ENCODE data around the gene ABLIM3. TPM values are rescaled to one million over a fixed set of nuclear protein-coding genes. Genes with fewer than 3 reads are reported as not detected.
A peak's percentile ranks its signal among the peaks of the same experiment; 100 is the strongest.
"Not testable (repeated sequence)": the region's sequence is repeated elsewhere in the genome, so short reads cannot be mapped to it uniquely, and the experiment has no call there.

Gene ABLIM3
- total and polyA plus RNA-seq, 9 donors, result 33.2 to 131 (median 109) TPM

- Histone ChIP-seq H3K4me3 (ENCODE audit: low read length) (no peak overlapping the region), H3K4me1 (ENCODE audit: control insufficient read depth, insufficient read depth, low read length) (peaks cover 2% of the 10 kb centered on the region), H3K36me3 (ENCODE audit: control insufficient read depth, insufficient read depth, low read length) (peaks cover 9% of the 10 kb centered on the region), H3K9me3 (replicated peaks; ENCODE audit: control insufficient read depth, low read depth, low read length) (no peaks in the 10 kb centered on the region), H3K27me3 (ENCODE audit: control insufficient read depth, insufficient read depth, low read length) (no peaks in the 10 kb centered on the region), H3K27ac (ENCODE audit: low read length) (no peak overlapping the region)
- no CpG with 5 or more reads among the region's 2 CpGs for WGBS (ENCODE audit: insufficient coverage)
- no peak for DNase-seq
These were observed 45.2 kb downstream of the ABLIM3 start for GRCh38 chr5:149186506-149186905.

DNA sequence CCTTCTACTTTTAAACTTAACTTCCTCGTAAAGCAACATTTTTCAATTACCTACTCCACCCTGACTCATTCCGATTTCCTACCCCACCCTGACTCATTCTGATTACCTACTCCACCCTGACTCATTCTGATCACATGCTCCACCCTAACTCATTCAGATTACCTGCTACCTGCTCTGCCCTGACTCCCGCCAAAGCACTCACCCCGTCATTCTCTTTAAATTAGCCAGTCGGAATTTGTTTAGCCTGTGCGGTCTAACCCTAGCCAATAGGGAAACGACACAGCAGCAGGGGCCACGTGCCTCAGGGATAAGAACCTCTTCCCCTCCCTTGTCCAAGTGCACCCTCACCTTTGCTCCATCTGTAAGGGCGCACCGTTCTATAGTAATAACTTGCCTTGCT, 46.3 kb downstream of the ABLIM3 start:
- 71% methylated on average over 8 of the region's 10 CpGs for WGBS (ENCODE audit: insufficient coverage)
- H3K36me3 ChIP-seq (ENCODE audit: control insufficient read depth, insufficient read depth, low read length), result not testable (repeated sequence)

GRCh38 chr5:149188383-149188782, 47.1 kb downstream of the ABLIM3 start:
- Histone ChIP-seq H3K27ac (ENCODE audit: low read length) (no peak overlapping the region), H3K4me1 (ENCODE audit: control insufficient read depth, insufficient read depth, low read length) (no peaks in the 10 kb centered on the region)

More for the DNA sequence above, 46.3 kb downstream of the ABLIM3 start:
- H3K9me3 ChIP-seq (replicated peaks; ENCODE audit: control insufficient read depth, low read depth, low read length); H3K27ac ChIP-seq (ENCODE audit: low read length); H3K4me3 ChIP-seq (ENCODE audit: low read length); H3K4me1 ChIP-seq (ENCODE audit: control insufficient read depth, insufficient read depth, low read length); DNase-seq; H3K27me3 ChIP-seq (ENCODE audit: control insufficient read depth, insufficient read depth, low read length): not testable (repeated sequence)

DNA sequence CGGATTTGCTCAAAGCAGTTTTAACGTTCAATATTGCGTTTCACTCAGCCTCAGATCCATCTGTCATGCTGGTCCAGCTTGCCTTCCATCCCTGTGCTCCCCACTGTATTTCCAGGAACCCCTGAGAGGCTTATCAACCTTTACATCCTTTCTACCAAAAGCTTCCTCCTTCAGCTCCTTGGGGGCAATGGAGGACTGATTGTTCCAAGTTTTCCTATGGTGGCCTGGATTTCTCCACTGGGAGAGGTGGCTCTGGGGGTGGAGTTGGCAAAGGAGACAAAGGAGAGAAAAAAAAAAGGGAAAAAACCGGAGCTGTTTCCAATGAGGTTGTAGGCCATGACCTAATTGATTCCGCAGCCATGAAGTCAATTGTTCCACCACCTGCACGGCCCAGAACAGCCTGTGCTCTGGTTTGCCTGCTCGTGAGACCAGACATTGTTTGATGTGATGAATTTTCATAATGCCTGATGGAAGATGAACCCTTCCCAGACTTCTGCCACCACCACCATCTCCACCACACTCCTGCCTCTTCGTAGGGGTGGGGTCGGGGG, 54.1 kb downstream of the ABLIM3 start:
- Histone ChIP-seq H3K4me3 (ENCODE audit: low read length) (no peak overlapping the region), H3K27ac (ENCODE audit: low read length) (peak overlapping the region; percentile 56), H3K36me3 (ENCODE audit: control insufficient read depth, insufficient read depth, low read length) (peaks cover 16% of the 10 kb centered on the region), H3K27me3 (ENCODE audit: control insufficient read depth, insufficient read depth, low read length) (no peaks in the 10 kb centered on the region), H3K9me3 (replicated peaks; ENCODE audit: control insufficient read depth, low read depth, low read length) (no peaks in the 10 kb centered on the region), H3K4me1 (ENCODE audit: control insufficient read depth, insufficient read depth, low read length) (peaks cover 16% of the 10 kb centered on the region)
- WGBS (ENCODE audit: insufficient coverage), result 64% methylated on average over 6 of the region's 9 CpGs
- peak; percentile 50 for DNase-seq

More at GRCh38 chr5:149188383-149188782, 47.1 kb downstream of the ABLIM3 start:
- H3K36me3 ChIP-seq (ENCODE audit: control insufficient read depth, insufficient read depth, low read length), result peaks cover 8% of the 10 kb centered on the region
- no peaks in the 10 kb centered on the region for H3K9me3 ChIP-seq (replicated peaks; ENCODE audit: control insufficient read depth, low read depth, low read length)
- no peak overlapping the region for H3K4me3 ChIP-seq (ENCODE audit: low read length)
- no peak for DNase-seq
- no peaks in the 10 kb centered on the region for H3K27me3 ChIP-seq (ENCODE audit: control insufficient read depth, insufficient read depth, low read length)
- no CpG with 5 or more reads among the region's 3 CpGs for WGBS (ENCODE audit: insufficient coverage)

DNA sequence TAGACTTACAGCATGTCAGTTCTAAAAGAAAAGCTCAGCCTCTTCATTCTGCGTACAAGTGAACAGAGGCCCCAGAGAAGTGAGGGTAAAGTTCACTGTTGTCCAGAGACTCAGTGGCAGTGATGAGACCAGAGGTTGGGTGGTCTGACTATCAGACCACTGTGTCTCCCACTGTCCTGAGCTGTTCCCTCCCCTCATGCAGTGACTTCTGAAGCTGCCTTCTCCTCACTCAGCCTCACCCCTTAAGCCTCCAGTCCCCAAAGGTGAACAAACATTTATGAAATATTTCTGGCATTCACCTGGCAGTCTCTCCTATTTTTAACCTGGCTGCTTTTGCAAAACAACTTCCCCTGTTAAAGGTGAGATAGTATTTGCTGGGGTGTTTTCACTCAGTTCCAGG, 54.7 kb downstream of the ABLIM3 start:
- H3K4me1 ChIP-seq (ENCODE audit: control insufficient read depth, insufficient read depth, low read length), result peaks cover 21% of the 10 kb centered on the region
- no peaks in the 10 kb centered on the region for H3K9me3 ChIP-seq (replicated peaks; ENCODE audit: control insufficient read depth, low read depth, low read length)
- no peak for DNase-seq
- H3K27ac ChIP-seq (ENCODE audit: low read length), result peak overlapping the region; percentile 56
- no peak overlapping the region for H3K4me3 ChIP-seq (ENCODE audit: low read length)
- no peaks in the 10 kb centered on the region for H3K27me3 ChIP-seq (ENCODE audit: control insufficient read depth, insufficient read depth, low read length)
- WGBS (ENCODE audit: insufficient coverage), result no CpG with 5 or more reads among the region's 1 CpG
- peaks cover 20% of the 10 kb centered on the region for H3K36me3 ChIP-seq (ENCODE audit: control insufficient read depth, insufficient read depth, low read length)

DNA sequence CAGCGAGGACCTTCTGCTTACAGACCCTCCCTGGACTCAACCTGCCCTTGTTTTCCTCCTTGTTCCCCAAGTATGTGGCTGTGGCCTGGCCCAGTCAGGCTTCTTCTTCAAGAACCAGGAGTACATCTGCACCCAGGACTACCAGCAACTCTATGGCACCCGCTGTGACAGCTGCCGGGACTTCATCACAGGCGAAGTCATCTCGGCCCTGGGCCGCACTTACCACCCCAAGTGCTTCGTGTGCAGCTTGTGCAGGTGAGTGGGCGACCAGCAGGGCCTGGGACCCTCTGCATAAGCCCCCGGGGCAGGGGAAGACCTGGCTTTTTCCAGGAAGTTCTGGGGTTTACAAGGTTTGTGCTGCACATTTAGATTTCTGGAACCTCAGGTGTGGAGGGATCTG, 56.9 kb downstream of the ABLIM3 start:
- Histone ChIP-seq H3K4me1 (ENCODE audit: control insufficient read depth, insufficient read depth, low read length) (peaks cover 28% of the 10 kb centered on the region), H3K36me3 (ENCODE audit: control insufficient read depth, insufficient read depth, low read length) (peaks cover 31% of the 10 kb centered on the region), H3K4me3 (ENCODE audit: low read length) (no peak overlapping the region), H3K9me3 (replicated peaks; ENCODE audit: control insufficient read depth, low read depth, low read length) (no peaks in the 10 kb centered on the region), H3K27me3 (ENCODE audit: control insufficient read depth, insufficient read depth, low read length) (no peaks in the 10 kb centered on the region), H3K27ac (ENCODE audit: low read length) (no peak overlapping the region)
- 88% methylated on average over 9 of the region's 9 CpGs for WGBS (ENCODE audit: insufficient coverage)
- DNase-seq, result no peak

DNA sequence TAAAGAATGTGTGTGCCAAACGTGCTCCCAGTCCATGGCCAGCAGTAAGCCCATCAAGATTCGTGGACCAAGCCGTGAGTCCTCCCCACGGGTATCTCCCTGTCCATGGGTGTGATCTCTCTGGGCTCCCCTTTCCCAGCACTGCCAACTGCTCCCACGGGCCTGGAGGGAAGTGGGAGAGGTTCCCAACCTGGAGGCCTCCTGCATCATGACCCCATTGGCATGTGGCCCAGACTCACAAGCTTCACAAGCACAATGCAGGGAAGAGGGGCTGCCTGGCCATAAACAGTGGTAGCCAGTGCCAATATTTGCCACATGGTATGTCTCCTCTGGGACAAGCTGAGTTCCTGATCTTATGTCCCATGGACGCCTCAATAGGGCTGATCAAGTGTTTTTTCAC, 59.1 kb downstream of the ABLIM3 start:
- Histone ChIP-seq H3K9me3 (replicated peaks; ENCODE audit: control insufficient read depth, low read depth, low read length) (no peaks in the 10 kb centered on the region), H3K36me3 (ENCODE audit: control insufficient read depth, insufficient read depth, low read length) (peaks cover 35% of the 10 kb centered on the region), H3K4me1 (ENCODE audit: control insufficient read depth, insufficient read depth, low read length) (peaks cover 35% of the 10 kb centered on the region), H3K4me3 (ENCODE audit: low read length) (no peak overlapping the region), H3K27ac (ENCODE audit: low read length) (peak overlapping the region; percentile 10), H3K27me3 (ENCODE audit: control insufficient read depth, insufficient read depth, low read length) (no peaks in the 10 kb centered on the region)
- no peak for DNase-seq
- 81% methylated on average over 2 of the region's 6 CpGs for WGBS (ENCODE audit: insufficient coverage)

GRCh38 chr5:149201121-149201637, 59.9 kb downstream of the ABLIM3 start:
- DNase-seq, result no peak
- 66% methylated on average over 2 of the region's 6 CpGs for WGBS (ENCODE audit: insufficient coverage)
- no peaks in the 10 kb centered on the region for H3K9me3 ChIP-seq (replicated peaks; ENCODE audit: control insufficient read depth, low read depth, low read length)
- H3K27ac ChIP-seq (ENCODE audit: low read length), result no peak overlapping the region
- peaks cover 35% of the 10 kb centered on the region for H3K36me3 ChIP-seq (ENCODE audit: control insufficient read depth, insufficient read depth, low read length)
- H3K27me3 ChIP-seq (ENCODE audit: control insufficient read depth, insufficient read depth, low read length), result no peaks in the 10 kb centered on the region
- no peak overlapping the region for H3K4me3 ChIP-seq (ENCODE audit: low read length)
- peaks cover 39% of the 10 kb centered on the region for H3K4me1 ChIP-seq (ENCODE audit: control insufficient read depth, insufficient read depth, low read length)

DNA sequence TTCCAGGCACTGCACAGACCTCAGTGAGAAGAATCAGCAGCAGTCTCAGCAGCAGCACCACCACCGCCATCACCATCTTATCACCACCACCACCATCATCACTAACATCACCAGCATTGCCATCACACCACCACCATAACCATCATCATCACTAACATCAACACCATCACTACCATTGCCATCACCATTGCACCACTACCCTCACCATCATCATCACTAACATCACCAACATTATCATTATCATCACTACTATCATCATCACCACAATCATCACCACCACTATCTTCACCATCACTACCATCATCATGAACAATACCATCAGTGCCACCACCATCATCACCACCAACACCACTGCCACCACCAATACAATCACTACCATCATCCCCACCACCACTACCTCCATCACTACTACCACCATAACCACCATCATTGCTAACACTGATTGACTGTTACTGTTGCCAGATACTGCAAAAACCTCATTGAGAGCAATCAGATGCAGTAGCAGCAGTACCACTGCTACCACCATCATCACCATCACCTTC, 61.7 kb downstream of the ABLIM3 start:
- no peak for DNase-seq
- Histone ChIP-seq H3K4me3 (ENCODE audit: low read length) (no peak overlapping the region), H3K36me3 (ENCODE audit: control insufficient read depth, insufficient read depth, low read length) (peaks cover 30% of the 10 kb centered on the region), H3K27me3 (ENCODE audit: control insufficient read depth, insufficient read depth, low read length) (no peaks in the 10 kb centered on the region), H3K27ac (ENCODE audit: low read length) (no peak overlapping the region), H3K4me1 (ENCODE audit: control insufficient read depth, insufficient read depth, low read length) (peaks cover 52% of the 10 kb centered on the region), H3K9me3 (replicated peaks; ENCODE audit: control insufficient read depth, low read depth, low read length) (no peaks in the 10 kb centered on the region)
- WGBS (ENCODE audit: insufficient coverage), result 94% methylated on average over 1 of the region's 1 CpG

- DNase-seq, result peak; percentile 68
- H3K27ac ChIP-seq (ENCODE audit: low read length), result peak overlapping the region; percentile 69
- no CpG with 5 or more reads among the region's 4 CpGs for WGBS (ENCODE audit: insufficient coverage)
- H3K4me3 ChIP-seq (ENCODE audit: low read length), result no peak overlapping the region
- H3K9me3 ChIP-seq (replicated peaks; ENCODE audit: control insufficient read depth, low read depth, low read length), result no peaks in the 10 kb centered on the region
- peaks cover 27% of the 10 kb centered on the region for H3K36me3 ChIP-seq (ENCODE audit: control insufficient read depth, insufficient read depth, low read length)
- H3K27me3 ChIP-seq (ENCODE audit: control insufficient read depth, insufficient read depth, low read length), result no peaks in the 10 kb centered on the region
- peaks cover 56% of the 10 kb centered on the region for H3K4me1 ChIP-seq (ENCODE audit: control insufficient read depth, insufficient read depth, low read length)
These were observed 62.7 kb downstream of the ABLIM3 start for GRCh38 chr5:149203921-149204441.
